B cell (primary cell): Measurements from ENCODE around the gene WDR64.

Source experiments
- EZH2 ChIP-seq: IDR thresholded peaks from 2 replicates; pipeline ENCODE4 v1.6.1; 2012; ENCODE audit warnings: borderline replicate concordance, low read depth, mild to moderate bottlenecking, moderate library complexity, low read length; ENCODE audit not compliant: insufficient read depth, poor library complexity, severe bottlenecking
- TF ChIP-seq, protein P1 (sequence below): fragments of 200-600 bp; IDR thresholded peaks from one replicate; pipeline ENCODE4 v1.8.0; 2022; ENCODE audit warnings: antibody characterized with exemption, mild to moderate bottlenecking

GRCh38 chr1:241678536-241678935 lies 26.5 kb downstream of the WDR64 start:
- TF ChIP-seq, protein P1, sequence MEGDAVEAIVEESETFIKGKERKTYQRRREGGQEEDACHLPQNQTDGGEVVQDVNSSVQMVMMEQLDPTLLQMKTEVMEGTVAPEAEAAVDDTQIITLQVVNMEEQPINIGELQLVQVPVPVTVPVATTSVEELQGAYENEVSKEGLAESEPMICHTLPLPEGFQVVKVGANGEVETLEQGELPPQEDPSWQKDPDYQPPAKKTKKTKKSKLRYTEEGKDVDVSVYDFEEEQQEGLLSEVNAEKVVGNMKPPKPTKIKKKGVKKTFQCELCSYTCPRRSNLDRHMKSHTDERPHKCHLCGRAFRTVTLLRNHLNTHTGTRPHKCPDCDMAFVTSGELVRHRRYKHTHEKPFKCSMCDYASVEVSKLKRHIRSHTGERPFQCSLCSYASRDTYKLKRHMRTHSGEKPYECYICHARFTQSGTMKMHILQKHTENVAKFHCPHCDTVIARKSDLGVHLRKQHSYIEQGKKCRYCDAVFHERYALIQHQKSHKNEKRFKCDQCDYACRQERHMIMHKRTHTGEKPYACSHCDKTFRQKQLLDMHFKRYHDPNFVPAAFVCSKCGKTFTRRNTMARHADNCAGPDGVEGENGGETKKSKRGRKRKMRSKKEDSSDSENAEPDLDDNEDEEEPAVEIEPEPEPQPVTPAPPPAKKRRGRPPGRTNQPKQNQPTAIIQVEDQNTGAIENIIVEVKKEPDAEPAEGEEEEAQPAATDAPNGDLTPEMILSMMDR, result no peak
- no peak for TF ChIP-seq EZH2
